Measurements from ENCODE around the gene ARHGAP10.

GRCh38 chr4:147929746-147930145 is 197.9 kb downstream of the ARHGAP10 start:
- TF ChIP-seq CTCF (IDR thresholded peaks at IDR 0.05; ENCODE audit: insufficient read depth, low read depth, low read length), result no peak
- TF ChIP-seq EZH2 (IDR thresholded peaks at IDR 0.05; ENCODE audit: insufficient read depth, low read length), result no peak

All from astrocyte (in vitro differentiated cells and primary cell).